ENCODE data around the gene IKZF3.
"Not testable (repeated sequence)": the region's sequence is repeated elsewhere in the genome, so short reads cannot be mapped to it uniquely, and the experiment has no call there.

IKZF3 gene

GRCh38 chr17:39855911-39856649, 8.0 kb downstream of the IKZF3 start:
- not testable (repeated sequence) for DNase-seq (ENCODE audit: low read depth in 2 of 2)

GRCh38 chr17:39854909-39855308, 9.2 kb downstream of the IKZF3 start:
- no peak for DNase-seq (ENCODE audit: low read depth in 2 of 2)

DNA sequence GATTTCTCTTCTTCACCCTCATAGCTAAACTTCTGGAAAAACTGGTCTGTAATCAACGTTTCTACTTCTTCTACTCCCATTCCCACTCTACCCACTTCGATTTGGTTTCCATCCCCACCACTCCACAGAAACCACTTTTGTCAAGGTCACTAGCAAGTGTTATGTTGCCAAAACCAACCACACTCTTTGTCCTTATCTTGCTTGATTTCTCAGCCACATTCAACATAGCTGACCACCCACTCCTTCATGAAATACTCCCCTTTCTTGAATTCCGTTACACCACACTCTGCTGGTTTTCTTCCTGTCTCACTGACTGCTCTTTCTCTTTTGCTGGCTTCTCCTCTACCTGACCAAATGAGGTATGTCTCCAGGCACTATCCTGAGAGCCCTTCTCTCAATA, 11.9 kb downstream of the IKZF3 start:
- DNase-seq (ENCODE audit: low read depth in 2 of 2), result no peak

DNA sequence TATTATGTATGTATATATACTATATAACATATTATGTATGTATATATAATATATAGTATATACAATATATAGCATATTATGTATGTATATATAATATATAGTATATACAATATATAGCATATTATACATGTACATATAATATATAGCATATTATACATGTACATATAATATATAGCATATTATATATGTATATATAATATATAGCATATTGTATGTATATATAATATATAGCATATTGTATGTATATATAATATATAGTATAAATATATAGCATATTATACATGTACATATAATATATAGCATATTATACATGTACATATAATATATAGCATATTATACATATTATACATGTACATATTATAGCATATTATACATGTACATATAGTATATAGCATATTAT, 13.9 kb downstream of the IKZF3 start:
- DNase-seq (ENCODE audit: low read depth in 2 of 2), result not testable (repeated sequence)

DNA sequence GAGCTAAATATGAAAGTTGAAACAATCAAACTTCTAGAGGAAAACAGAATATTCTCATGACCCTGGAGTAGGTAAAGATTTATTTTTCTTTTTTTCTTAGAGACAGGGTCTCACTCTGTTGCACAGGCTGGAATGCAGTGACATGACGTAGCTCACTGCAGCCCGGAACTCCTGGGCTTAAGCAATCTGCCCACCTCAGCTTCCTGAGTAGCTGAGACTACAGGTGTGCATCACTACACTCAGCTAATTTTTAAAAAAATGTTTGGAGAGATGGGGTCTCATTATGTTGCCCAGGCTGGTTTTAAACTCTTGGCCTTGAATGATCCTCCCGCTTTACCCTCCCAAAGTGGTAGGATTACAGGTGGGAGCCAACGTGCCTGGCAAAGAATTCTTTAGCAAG, 15.5 kb downstream of the IKZF3 start:
- no peak for DNase-seq (ENCODE audit: low read depth in 2 of 2)

DNA sequence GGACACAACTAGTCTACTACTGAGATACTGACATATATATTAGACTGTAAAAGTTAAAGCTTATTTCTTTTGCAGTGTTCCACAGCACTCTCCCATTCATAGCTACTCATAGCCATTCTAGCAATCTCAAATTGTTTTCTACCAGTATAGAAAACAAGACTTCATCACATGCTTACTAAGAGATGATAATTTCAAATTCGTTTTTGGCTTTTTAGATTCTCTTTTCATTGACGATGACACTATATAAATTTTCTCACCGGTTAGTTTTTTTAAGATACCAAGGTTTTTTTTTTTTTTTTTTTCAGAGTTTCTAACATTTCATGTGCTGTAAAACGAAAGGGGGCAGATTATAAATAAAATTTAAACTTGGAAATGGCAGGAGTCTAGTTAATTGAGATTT, 17.9 kb downstream of the IKZF3 start:
- DNase-seq (ENCODE audit: low read depth in 2 of 2), result no peak

GRCh38 chr17:39845052-39845846, 18.9 kb downstream of the IKZF3 start:
- DNase-seq (ENCODE audit: low read depth in 2 of 2), result no peak

DNA sequence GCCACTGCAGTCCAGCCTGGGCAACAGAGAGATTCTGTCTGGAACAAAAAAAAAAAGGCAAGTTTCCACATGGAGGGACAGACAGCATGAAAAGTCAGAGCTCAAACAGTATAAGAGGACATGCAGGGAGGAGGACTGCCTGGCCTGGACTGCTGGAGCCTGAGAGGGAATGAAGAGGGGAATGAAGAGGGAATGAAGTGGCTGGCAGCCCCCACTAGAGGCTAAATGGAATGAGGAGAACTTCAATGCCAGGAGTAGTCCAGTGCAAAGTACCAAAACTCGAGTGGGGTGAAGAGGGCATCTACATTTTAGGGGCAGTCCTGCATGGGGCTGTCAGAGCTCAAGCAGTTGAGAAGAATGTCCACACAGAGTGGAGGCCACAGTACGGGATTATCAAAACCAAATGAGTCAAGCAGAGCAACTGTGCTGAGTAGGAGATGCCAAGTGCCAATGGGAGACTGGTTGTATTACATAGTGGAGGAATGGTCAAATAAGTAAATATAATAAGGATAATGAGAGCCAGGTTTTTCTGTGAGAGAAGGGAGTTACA, 22.9 kb downstream of the IKZF3 start:
- DNase-seq (ENCODE audit: low read depth in 2 of 2), result no peak

- no peak for DNase-seq (ENCODE audit: low read depth in 2 of 2)
Observed at GRCh38 chr17:39838784-39839183, 25.3 kb downstream of the IKZF3 start.

DNA sequence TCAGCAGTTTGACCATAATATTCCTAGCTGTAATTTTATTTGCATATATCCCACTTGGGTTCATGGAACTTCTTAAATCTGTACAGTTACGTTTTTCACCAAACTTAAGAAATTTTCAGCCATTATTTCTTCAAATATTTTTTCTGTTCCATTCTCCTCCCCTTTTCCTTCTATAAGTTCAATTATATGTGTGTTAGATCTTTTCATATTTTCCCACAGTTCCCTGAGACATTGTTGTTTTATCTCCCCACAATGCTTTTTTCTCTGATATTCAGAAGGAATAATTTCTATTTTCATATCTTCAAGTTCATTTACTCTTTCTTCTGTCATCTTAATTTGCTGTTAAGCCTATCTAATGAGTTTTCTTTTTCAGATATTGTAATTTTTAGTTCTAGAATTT, 26.1 kb downstream of the IKZF3 start:
- no peak for DNase-seq (ENCODE audit: low read depth in 2 of 2)

- no peak for DNase-seq (ENCODE audit: low read depth in 2 of 2)
Observed at GRCh38 chr17:39836117-39836516, 28.0 kb downstream of the IKZF3 start.

- no peak for DNase-seq (ENCODE audit: low read depth in 2 of 2)
Observed at GRCh38 chr17:39835038-39835786, 28.9 kb downstream of the IKZF3 start.

GRCh38 chr17:39834017-39834416, 30.1 kb downstream of the IKZF3 start:
- DNase-seq (ENCODE audit: low read depth in 2 of 2), result no peak

DNA sequence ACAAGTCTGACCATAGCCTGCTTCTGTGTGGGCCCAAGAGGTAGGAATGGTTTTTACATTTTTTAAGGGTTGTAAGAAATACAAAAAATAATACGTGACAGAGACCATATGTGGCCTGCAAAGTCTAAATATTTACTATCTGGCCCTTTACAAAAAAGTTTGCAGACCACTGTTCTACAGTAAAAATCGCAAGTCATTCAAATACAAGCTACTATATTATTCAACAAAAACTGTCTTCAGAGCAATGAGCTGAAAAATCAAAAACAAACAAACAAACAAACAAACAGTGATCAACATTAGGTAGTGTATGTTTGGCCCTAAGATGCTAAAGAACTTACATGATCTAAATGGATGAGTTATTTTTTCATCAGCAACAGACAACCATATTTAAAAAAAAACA, 32.5 kb downstream of the IKZF3 start:
- DNase-seq (ENCODE audit: low read depth in 2 of 2), result no peak

DNA sequence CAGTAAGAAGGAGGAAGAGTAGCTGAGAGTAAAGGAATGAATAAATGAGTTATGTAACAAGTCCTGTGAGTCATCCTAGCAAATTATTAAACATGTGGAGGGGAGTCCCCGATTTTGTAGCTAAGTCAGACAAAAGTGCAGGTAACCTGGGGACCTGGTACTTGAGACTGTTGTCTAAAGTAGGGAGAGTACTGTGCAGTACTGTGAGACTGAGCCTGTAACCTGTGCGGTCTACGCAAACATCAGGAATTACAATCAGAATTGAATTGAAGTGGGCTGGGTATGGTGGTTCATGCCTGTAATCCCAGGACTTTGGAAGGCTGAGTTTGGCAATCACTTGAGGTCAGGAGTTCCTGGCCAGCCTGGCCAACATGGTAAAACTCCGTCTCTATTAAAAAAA, 35.7 kb downstream of the IKZF3 start:
- DNase-seq (ENCODE audit: low read depth in 2 of 2), result no peak

GRCh38 chr17:39826334-39826733, 37.8 kb downstream of the IKZF3 start:
- no peak for DNase-seq (ENCODE audit: low read depth in 2 of 2)

DNA sequence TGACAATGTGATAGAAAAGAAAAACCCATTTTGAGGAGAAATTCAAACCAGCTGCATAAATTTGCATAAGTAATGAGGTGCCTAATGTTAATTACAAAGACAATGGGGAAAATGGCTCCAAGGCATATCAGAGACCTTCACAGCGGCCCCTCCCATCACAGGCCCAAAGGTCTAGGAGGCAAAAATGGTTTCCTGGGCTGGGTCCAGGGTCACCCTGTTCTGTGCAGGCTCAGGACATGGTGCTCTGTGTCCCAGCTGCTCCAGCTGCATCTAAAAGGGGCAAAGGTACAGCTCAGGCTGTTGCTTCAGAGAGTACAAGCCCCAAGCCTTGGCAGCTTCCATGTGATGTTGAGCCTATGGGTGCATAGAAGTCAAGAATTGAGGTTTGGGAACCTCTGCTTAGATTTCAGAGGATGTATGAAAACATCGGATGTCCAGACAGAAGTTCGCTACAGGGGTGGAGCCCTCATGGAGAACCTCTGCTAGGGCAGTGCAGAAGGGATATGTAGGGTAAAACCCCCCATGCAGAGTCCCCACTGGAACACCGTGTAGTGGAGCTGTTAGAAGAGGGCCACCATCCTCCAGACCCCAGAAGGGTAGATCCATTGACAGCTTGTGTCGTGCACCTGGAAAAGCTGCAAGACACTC, 40.6 kb downstream of the IKZF3 start:
- no peak for DNase-seq (ENCODE audit: low read depth in 2 of 2)

DNA sequence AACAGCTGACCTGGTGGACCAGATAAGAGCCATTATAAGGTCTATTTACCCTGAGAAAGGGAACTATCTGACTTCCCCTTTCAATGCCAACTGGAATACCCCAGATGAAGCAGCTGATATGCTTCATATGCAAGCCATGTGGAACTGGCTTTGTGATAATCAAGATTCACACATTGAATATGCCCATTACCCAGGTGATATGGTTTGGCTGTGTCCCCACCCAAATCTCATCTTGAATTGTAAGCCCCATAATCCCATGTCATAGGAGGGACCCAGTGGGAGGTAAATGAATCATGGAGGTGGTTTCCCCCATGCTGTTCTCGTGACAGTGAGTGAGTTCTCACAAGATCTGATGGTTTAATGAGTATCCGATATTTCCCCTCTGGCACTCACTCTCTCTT, 42.1 kb downstream of the IKZF3 start:
- no peak for DNase-seq (ENCODE audit: low read depth in 2 of 2)

DNA sequence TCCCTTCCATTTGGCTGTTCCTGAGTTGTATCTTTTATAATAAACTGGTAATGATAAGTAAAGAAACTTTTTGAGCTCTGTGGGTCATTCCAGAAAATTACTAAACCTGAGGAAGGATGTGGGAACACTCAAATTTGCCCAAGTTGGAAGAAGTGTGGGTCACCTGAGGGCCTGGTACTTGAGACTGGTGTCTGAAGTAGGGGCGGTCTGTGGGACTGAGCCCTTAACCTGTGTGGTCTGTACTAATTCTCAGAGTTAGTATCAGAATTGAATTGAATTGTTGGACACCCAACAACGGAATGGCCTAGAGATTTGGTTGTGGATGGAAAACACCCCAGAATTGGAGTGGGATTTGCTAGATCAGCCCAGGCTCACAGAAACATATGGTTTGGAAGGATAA, 43.1 kb downstream of the IKZF3 start:
- no peak for DNase-seq (ENCODE audit: low read depth in 2 of 2)

GRCh38 chr17:39820541-39820940, 43.6 kb downstream of the IKZF3 start:
- no peak for DNase-seq (ENCODE audit: low read depth in 2 of 2)

GRCh38 chr17:39818358-39819000, 45.6 kb downstream of the IKZF3 start:
- DNase-seq (ENCODE audit: low read depth in 2 of 2), result no peak
